Measurements from ENCODE around the gene SH3PXD2A. TPM values are rescaled to one million over a fixed set of nuclear protein-coding genes. Genes with fewer than 3 reads are reported as not detected.
A peak's percentile ranks its signal among the peaks of the same experiment; 100 is the strongest.

The SH3PXD2A gene
- total RNA-seq, 1 donor from 2014 or later = 9.6 TPM

DNA sequence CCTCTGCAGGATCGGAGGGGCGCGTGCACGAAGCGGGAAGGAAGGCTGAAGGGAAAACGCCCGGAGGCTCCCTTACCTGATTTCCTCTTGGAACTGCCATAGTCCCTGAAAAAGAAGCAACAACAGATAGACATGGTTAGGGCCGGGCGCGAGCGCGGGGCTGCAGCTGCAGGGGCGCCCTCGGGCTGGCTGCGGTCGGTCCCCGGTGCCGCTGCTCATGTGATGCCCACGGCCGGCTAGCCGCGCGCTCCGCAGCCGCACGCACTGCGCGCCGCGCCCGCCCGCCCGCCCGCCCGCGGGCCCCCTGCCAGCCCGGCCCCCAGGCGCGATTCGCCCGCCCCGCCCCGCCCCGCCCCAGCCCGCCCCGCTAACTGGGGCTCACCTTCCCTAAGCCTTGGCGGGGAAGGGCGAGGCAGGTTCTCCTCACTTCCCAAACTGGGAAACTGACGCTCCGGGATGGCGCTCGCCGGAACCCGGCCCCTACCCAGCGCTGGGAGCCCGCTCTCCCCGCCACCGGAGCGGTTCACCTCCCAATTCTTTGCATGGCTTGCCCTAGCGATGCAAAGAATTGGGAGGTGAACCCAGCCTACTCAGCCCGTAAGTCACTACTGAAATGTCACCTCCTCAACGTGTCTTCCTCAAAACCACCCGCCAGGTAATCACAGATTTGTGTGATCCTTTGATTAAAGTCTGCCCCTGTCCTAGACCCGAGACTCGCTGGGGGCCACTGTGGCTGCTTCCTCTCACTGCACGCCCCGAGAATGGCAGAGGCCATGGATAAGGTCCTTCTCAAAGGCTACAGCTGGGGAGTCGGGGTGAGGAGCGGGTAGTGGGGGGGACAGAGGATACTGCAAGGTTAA, 162.2 kb downstream of the SH3PXD2A start:
- peaks cover 3% of the 10 kb centered on the region for H3K27me3 Mint-ChIP-seq (ENCODE audit: insufficient read depth)
- H3K9me3 Mint-ChIP-seq = no peaks in the 10 kb centered on the region
- peak overlapping the region; percentile 92 for H3K4me3 Mint-ChIP-seq
- intact Hi-C loops (cut with micrococcal nuclease) = loop anchor here (5.0 to 10.0 kb wide), 2 partner anchors 191 to 498 kb away; partner anchors contain the start of gene NT5C2
- no peaks in the 10 kb centered on the region for H3K36me3 Mint-ChIP-seq (ENCODE audit: low read depth)
- H3K4me1 Mint-ChIP-seq (ENCODE audit: low read depth) = peaks cover 35% of the 10 kb centered on the region
- H3K27ac Mint-ChIP-seq = peak overlapping the region; percentile 71
- DNase-seq (ENCODE audit: low spot score) = no peak

DNA sequence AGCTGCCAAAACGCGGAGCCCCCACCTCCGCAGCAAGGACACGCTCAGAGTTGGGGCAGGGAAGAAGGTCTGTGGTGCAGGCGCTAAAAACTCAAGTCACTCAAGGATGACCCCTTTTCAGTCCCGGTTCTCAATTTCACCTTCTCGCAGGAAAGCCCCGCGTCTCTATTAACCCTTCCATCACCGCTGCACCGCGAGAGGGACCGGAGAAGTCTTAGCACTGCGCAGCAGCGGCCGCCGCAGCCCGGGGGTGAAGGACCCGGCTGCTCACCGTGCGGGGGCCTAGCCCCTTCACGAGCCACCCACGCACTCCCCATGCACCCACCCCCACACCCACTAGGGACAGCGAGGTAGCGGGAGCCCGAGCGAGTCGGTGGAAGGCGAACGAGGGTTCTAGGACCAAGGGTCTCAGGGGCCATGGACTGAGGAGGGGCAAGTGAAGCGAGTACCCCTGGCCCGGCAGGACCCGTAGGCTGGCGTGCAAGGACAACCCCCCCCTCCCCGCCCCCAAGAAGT, 162.9 kb downstream of the SH3PXD2A start:
- peaks cover 35% of the 10 kb centered on the region for H3K4me1 Mint-ChIP-seq (ENCODE audit: low read depth)
- intact Hi-C loops (cut with micrococcal nuclease) = loop anchor here (5.0 to 10.0 kb wide), 2 partner anchors 190 to 498 kb away; partner anchors contain the start of gene NT5C2
- peaks cover 3% of the 10 kb centered on the region for H3K27me3 Mint-ChIP-seq (ENCODE audit: insufficient read depth)
- DNase-seq (ENCODE audit: low spot score) = no peak
- no peaks in the 10 kb centered on the region for H3K36me3 Mint-ChIP-seq (ENCODE audit: low read depth)
- H3K9me3 Mint-ChIP-seq = no peaks in the 10 kb centered on the region
- H3K27ac Mint-ChIP-seq = no peak overlapping the region
- peak overlapping the region; percentile 64 for H3K4me3 Mint-ChIP-seq

DNA sequence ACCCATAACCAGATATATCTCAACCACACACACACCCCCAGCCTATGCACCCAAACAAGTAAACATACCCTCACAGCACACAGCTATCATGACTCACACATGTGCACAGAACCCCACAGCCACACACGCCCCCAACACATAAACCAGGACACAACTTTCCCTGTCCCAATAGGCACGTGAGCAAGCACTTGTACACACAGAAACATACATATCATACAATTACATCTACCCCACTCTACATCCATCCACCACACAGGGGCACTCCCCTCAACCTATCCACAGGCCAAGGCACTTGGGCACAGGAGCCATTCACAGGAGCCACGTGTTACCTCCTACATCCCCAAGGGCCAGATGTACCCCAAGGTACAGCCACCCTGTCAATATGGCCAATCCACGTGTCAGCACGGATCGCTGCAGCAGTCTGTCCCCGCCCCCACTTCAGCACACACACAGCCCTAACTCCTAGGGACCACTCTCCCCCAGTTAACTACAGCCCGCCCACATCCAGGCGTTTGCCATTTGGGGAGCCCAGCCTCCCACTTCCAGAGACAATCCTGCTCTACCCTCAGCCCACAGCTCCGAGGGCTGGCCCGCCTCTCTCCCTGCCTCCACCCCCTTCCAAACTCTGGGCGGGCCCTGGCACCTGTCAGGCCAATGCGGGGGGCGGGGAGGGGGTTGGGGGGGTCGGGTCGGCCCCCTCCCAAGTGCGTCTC, 163.5 kb downstream of the SH3PXD2A start:
- peaks cover 35% of the 10 kb centered on the region for H3K4me1 Mint-ChIP-seq (ENCODE audit: low read depth)
- peaks cover 3% of the 10 kb centered on the region for H3K27me3 Mint-ChIP-seq (ENCODE audit: insufficient read depth)
- H3K4me3 Mint-ChIP-seq = peak overlapping the region; percentile 53
- no peak for DNase-seq (ENCODE audit: low spot score)
- H3K27ac Mint-ChIP-seq = peak overlapping the region; percentile 56
- no peaks in the 10 kb centered on the region for H3K36me3 Mint-ChIP-seq (ENCODE audit: low read depth)
- intact Hi-C loops (cut with micrococcal nuclease) = loop anchor here (5.0 to 10.0 kb wide), 2 partner anchors 190 to 497 kb away; partner anchors contain the start of gene NT5C2
- no peaks in the 10 kb centered on the region for H3K9me3 Mint-ChIP-seq

DNA sequence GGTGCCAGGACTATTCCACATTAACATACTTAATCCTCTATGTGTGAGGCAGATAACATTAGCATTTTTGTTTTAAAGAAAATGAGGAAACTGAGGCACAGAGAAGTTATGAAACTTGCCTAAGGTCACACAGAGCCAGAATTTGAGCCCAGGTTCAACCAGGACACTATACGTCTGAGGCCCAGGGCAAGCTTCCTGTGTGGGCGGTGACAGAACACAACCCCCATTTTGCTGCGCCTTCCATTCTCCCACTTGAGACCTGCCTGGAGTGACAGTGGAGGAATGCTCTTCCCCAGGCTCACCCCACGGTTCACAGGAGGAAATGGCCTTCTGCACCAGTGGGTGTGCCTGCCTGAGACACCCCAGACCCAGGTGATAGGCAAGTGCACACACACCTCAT, 164.1 kb downstream of the SH3PXD2A start:
- Mint-ChIP-seq H3K27me3 (ENCODE audit: insufficient read depth) (peaks cover 3% of the 10 kb centered on the region), H3K27ac (peak overlapping the region; percentile 56), H3K4me3 (peak overlapping the region; percentile 53), H3K36me3 (ENCODE audit: low read depth) (no peaks in the 10 kb centered on the region), H3K9me3 (no peaks in the 10 kb centered on the region), H3K4me1 (ENCODE audit: low read depth) (peaks cover 33% of the 10 kb centered on the region)
- no peak for DNase-seq (ENCODE audit: low spot score)
- intact Hi-C loops (cut with micrococcal nuclease) = loop anchor here (5.0 to 10.0 kb wide), 2 partner anchors 189 to 496 kb away; partner anchors contain the start of gene NT5C2

DNA sequence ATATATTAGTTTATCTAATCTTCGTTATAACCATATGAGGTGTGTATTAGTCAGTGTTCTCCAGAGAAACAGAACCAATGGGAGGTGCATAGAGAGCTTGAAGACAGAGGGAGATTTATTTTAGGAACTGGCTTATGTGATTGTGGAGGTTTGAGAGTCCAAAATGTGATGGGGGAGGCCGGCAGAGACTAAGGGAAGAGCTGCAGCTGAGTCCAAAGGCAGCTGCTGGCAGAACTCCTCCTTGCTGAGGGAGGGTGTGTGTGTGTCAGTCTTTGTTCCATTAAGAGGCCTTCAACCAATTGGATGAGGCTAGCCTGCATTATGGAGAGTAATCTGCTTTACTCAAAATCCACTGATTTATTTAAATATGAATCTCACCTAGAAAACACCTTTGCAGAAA, 165.1 kb downstream of the SH3PXD2A start:
- no peak for DNase-seq (ENCODE audit: low spot score)
- H3K4me3 Mint-ChIP-seq = no peak overlapping the region
- peaks cover 3% of the 10 kb centered on the region for H3K27me3 Mint-ChIP-seq (ENCODE audit: insufficient read depth)
- intact Hi-C loops (cut with micrococcal nuclease) = loop anchor here (5.0 to 10.0 kb wide), 2 partner anchors 188 to 495 kb away; partner anchors contain the start of gene NT5C2
- H3K27ac Mint-ChIP-seq = no peak overlapping the region
- H3K36me3 Mint-ChIP-seq (ENCODE audit: low read depth) = no peaks in the 10 kb centered on the region
- H3K9me3 Mint-ChIP-seq = no peaks in the 10 kb centered on the region
- peaks cover 33% of the 10 kb centered on the region for H3K4me1 Mint-ChIP-seq (ENCODE audit: low read depth)

DNA sequence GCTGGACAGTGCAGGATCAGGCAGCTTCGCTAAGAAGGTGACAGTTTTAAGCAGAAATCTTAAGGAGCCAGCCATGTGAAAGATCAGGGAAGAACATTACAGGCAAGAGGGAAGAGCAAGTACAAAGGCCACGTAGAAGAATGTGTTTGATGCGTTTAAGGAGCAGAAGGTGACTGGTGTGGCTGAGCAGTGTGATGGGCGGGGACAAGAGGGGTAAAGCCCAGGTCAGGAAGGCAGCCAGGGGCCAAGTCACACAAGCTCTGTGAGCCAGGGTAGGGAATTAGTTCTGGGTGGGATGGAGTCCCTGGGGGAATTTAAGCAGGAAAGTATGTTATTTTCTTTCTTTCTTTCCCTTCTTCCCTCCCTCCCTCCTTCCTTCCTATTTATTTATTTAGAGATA, 166.9 kb downstream of the SH3PXD2A start:
- Mint-ChIP-seq H3K27ac (no peak overlapping the region), H3K27me3 (ENCODE audit: insufficient read depth) (peaks cover 3% of the 10 kb centered on the region), H3K9me3 (no peaks in the 10 kb centered on the region), H3K4me1 (ENCODE audit: low read depth) (peaks cover 29% of the 10 kb centered on the region), H3K36me3 (ENCODE audit: low read depth) (no peaks in the 10 kb centered on the region), H3K4me3 (no peak overlapping the region)
- intact Hi-C loops (cut with micrococcal nuclease) = no loop called here
- no peak for DNase-seq (ENCODE audit: low spot score)

DNA sequence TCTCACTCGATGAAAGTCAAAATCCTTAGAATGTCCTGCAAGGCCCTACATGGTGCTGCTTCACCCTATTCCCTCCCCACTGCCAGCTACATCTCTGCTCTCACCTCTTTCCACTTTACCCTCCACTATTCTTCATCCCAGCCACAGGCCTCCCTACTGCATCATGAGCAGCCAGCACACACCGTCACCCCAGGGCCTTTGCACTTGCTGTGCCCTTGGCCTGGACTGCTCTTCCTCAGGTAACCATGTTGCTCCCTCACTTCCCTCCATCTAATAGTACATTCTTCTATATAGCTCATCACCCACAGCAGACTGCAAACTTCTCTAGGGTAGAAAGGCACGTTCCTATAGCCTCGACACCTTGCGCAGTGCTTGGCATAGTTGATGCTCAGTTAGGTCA, 167.7 kb downstream of the SH3PXD2A start:
- Mint-ChIP-seq H3K27ac (no peak overlapping the region), H3K27me3 (ENCODE audit: insufficient read depth) (no peaks in the 10 kb centered on the region), H3K36me3 (ENCODE audit: low read depth) (no peaks in the 10 kb centered on the region), H3K4me1 (ENCODE audit: low read depth) (peaks cover 26% of the 10 kb centered on the region), H3K9me3 (no peaks in the 10 kb centered on the region), H3K4me3 (no peak overlapping the region)
- DNase-seq (ENCODE audit: low spot score) = no peak
- intact Hi-C loops (cut with micrococcal nuclease) = no loop called here

DNA sequence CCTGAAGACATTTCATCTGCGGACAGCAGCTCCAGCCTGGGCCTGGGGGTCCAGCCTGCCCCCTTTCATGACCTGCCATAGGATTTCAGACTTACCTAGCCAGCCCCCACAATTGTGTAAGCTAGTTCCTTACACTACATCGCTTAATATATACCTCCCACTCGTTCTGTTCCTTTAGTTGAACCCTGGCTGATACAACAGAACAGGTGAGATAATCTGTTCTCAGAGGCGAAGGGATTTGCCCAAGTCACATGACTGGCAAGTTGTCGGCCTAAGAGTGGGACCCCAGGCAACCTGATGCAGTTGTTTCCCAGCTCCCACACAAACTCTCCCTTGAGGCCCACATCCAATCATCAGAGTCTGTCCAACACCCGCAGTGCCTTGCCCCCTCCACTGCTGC, 168.2 kb downstream of the SH3PXD2A start:
- Mint-ChIP-seq H3K9me3 (no peaks in the 10 kb centered on the region), H3K27me3 (ENCODE audit: insufficient read depth) (no peaks in the 10 kb centered on the region), H3K36me3 (ENCODE audit: low read depth) (no peaks in the 10 kb centered on the region), H3K27ac (no peak overlapping the region), H3K4me3 (no peak overlapping the region), H3K4me1 (ENCODE audit: low read depth) (peaks cover 26% of the 10 kb centered on the region)
- intact Hi-C loops (cut with micrococcal nuclease) = no loop called here
- no peak for DNase-seq (ENCODE audit: low spot score)

DNA sequence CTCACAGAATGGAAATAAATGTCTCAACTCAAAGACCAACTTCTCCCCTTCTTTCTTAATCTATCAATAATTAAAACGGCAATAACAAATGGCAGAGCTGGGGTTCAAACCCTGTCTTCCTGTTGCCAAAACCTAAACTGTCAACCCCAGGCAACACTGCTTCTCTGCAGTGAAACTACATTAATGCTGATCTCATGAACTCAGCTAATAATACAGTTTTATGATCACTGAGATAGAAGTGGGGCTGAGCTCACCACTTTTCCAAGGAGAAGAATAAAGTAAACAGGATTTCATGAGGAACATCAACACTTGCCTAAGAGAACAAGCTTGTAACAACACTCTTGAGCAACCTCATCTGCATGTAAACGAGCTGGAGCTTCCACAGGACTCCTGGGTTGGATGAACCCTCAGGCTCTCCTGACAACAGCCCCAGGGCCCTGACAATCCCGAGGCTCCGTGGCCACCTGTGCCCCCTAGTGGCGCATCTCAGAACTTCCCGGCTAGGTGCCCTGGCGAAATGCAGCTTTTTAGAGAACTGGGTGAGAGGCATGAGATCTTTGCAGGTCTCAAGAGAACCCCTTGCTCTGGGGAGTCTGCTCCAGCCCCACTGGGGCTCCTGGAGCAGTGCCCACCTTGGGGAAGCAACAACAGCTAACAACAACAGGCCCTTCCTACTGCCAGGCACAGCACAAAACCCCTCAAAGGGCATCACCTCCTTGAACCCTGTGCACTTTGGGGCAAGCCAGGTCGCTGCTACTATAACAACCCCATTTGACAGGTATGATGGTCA, 169.3 kb downstream of the SH3PXD2A start:
- H3K36me3 Mint-ChIP-seq (ENCODE audit: low read depth) = no peaks in the 10 kb centered on the region
- no peak overlapping the region for H3K27ac Mint-ChIP-seq
- H3K9me3 Mint-ChIP-seq = no peaks in the 10 kb centered on the region
- no peaks in the 10 kb centered on the region for H3K27me3 Mint-ChIP-seq (ENCODE audit: insufficient read depth)
- peak; percentile 66 for DNase-seq (ENCODE audit: low spot score)
- peaks cover 17% of the 10 kb centered on the region for H3K4me1 Mint-ChIP-seq (ENCODE audit: low read depth)
- no peak overlapping the region for H3K4me3 Mint-ChIP-seq
- intact Hi-C loops (cut with micrococcal nuclease) = loop anchor here (1.0 kb wide), 3 partner anchors 8 to 81 kb away; no protein-coding TSS in a partner anchor

DNA sequence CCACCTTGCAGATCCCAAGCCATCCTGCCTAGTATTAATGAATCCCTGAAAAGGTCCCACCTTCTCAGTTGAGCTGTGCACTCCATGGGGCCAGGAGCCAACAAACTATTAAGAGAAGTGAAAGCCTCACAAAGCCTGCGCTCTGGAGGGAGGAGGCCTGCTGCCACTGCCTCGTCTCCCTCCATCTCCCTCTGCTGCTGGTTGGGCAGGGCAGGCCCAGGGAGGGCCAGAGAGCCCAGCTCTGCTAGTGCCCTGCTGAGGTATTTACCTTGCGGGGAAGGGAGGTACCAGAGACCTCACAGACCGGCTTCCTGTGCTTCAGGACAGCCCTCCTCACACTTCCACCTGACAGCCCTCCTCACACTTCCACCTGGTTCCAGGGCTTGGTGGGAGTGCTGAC, 171.5 kb downstream of the SH3PXD2A start:
- Mint-ChIP-seq H3K9me3 (no peaks in the 10 kb centered on the region), H3K27me3 (ENCODE audit: insufficient read depth) (no peaks in the 10 kb centered on the region), H3K27ac (no peak overlapping the region), H3K36me3 (ENCODE audit: low read depth) (no peaks in the 10 kb centered on the region), H3K4me1 (ENCODE audit: low read depth) (peaks cover 17% of the 10 kb centered on the region), H3K4me3 (no peak overlapping the region)
- intact Hi-C loops (cut with micrococcal nuclease) = no loop called here
- no peak for DNase-seq (ENCODE audit: low spot score)

DNA sequence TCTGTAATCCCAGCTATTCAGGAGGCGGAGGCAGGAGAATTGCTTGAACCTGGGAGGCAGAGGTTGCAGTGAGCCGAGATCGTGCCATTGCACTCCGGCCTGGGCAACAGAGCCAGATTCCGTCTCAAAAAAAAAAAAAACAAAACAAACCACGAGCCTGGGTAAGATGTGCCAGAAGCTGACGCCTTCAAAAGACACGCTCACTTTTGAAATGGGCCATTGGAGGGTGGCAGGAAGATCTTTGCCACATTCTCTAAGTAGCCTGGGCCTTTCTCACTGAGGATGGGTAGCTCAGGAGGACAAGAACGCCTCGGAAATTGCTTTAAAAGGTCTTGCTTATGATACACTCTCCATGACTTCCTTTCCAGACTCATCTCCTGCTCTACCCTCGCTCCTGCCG, 172.7 kb downstream of the SH3PXD2A start:
- DNase-seq (ENCODE audit: low spot score) = no peak
- H3K36me3 Mint-ChIP-seq (ENCODE audit: low read depth) = no peaks in the 10 kb centered on the region
- H3K27me3 Mint-ChIP-seq (ENCODE audit: insufficient read depth) = no peaks in the 10 kb centered on the region
- peaks cover 29% of the 10 kb centered on the region for H3K4me1 Mint-ChIP-seq (ENCODE audit: low read depth)
- H3K9me3 Mint-ChIP-seq = no peaks in the 10 kb centered on the region
- intact Hi-C loops (cut with micrococcal nuclease) = no loop called here
- no peak overlapping the region for H3K27ac Mint-ChIP-seq
- no peak overlapping the region for H3K4me3 Mint-ChIP-seq

DNA sequence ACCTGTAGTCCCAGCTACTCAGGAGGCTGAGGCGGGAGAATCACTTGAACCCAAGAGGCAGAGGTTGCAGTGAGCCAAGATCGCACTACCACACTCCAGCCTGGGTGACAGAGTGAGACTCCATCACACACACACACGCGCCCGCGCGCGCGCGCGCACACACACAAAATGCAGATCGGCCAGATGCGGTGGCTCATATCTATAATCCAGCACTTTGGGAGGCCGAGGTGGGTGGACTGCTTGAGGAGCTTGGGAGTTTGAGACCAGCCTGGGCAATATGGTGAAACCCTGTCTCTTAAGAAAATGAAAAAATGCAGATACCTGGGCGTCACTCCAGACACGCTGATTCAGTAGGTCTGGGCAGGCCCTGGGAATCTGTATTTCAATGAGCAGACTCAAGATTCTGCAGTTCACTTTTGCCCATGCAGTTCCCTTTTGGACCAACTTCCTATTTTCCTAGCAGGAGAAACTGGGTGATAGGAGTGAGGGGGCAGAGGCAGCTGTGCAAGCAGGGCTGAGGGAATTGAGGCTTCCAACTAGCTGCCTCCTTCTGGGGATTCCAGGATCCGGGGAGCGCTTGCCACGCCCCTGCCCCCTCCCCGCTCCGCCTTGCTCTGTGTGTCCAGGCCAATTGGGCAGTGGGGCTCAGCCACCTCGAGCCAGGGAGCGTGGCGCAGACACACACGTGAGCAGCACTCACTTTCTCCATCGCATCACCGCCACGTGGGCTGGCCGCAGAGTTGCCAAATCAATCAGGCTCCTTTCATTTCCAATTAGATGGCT, 173.6 kb downstream of the SH3PXD2A start:
- H3K4me3 Mint-ChIP-seq = no peak overlapping the region
- no peak for DNase-seq (ENCODE audit: low spot score)
- peaks cover 31% of the 10 kb centered on the region for H3K4me1 Mint-ChIP-seq (ENCODE audit: low read depth)
- no peak overlapping the region for H3K27ac Mint-ChIP-seq
- no peaks in the 10 kb centered on the region for H3K9me3 Mint-ChIP-seq
- no peaks in the 10 kb centered on the region for H3K36me3 Mint-ChIP-seq (ENCODE audit: low read depth)
- no peaks in the 10 kb centered on the region for H3K27me3 Mint-ChIP-seq (ENCODE audit: insufficient read depth)
- intact Hi-C loops (cut with micrococcal nuclease) = no loop called here
